ENCODE measurements around the gene GRK3. TPM values are rescaled to one million over a fixed set of nuclear protein-coding genes. Genes with fewer than 3 reads are reported as not detected.
"Not testable (repeated sequence)": the region's sequence is repeated elsewhere in the genome, so short reads cannot be mapped to it uniquely, and the experiment has no call there.

The GRK3 gene
- total and polyA plus RNA-seq, 2 donors (not counting 3 experiments of a cell fraction or from before 2014, with no cell fraction given), result 0.68 to 4.4 TPM

GRCh38 chr22:25558341-25558740 lies 6.1 kb upstream of the GRK3 start:
- Histone ChIP-seq H3K79me2 (ENCODE audit: control insufficient read depth, insufficient read depth, low read length) (no peaks in the 10 kb centered on the region), H3K9me1 (replicated peaks; ENCODE audit: control insufficient read depth, extremely low read depth, insufficient read depth, low read length) (no peaks in the 10 kb centered on the region), H3K4me2 (ENCODE audit: insufficient read depth, low read length) (no peak overlapping the region), H4K20me1 (replicated peaks; ENCODE audit: control insufficient read depth, extremely low read depth, insufficient read depth, low read length) (no peaks in the 10 kb centered on the region), H3K4me3 (replicated peaks in 1 of 3; ENCODE audit: insufficient read depth in 1 of 3, low read depth in 1 of 3, low read length in 3 of 3) (no peak overlapping the region), H2AFZ (ENCODE audit: low read depth, low read length) (no peak overlapping the region), H3K4me1 (ENCODE audit: control insufficient read depth, extremely low read depth, insufficient read depth, low read length) (no peaks in the 10 kb centered on the region), H3K27ac (ENCODE audit: insufficient read depth, low read depth, low read length) (no peak overlapping the region), H3K27me3 (ENCODE audit: control insufficient read depth in 2 of 2, insufficient read depth in 2 of 2, low read length in 2 of 2) (peaks cover 2 to 5% of the 10 kb centered on the region in 2 experiments), H3K9me3 (replicated peaks; ENCODE audit: control insufficient read depth, insufficient read depth, low read length) (no peaks in the 10 kb centered on the region), H3K36me3 (ENCODE audit: control insufficient read depth in 2 of 2, extremely low read depth in 1 of 2, insufficient read depth in 2 of 2, low read length in 2 of 2) (no peaks in the 10 kb centered on the region), H3K9ac (replicated peaks; ENCODE audit: extremely low read depth, insufficient read depth, low read length) (no peak overlapping the region)
- ChIA-PET CTCF (interaction anchor here (1.4 kb wide), 1 partner anchor 14 kb away, joined by 4 read pairs; no protein-coding TSS in a partner anchor), POLR2A (no interaction called here)
- intact Hi-C loops (cut with micrococcal nuclease) (no loop called here), dilution Hi-C loops (cut with MboI; ENCODE audit: extremely low pct_ligation_motif_present, low sequenced_read_pairs) (no loop called here)
- DNase-seq (ENCODE audit: low read depth, low spot score) (no peak), FAIRE-seq (no peak)
- TF ChIP-seq POLR2AphosphoS5 (IDR thresholded peaks at IDR 0.05; ENCODE audit: insufficient read depth, low read depth, low read length) (no peak), EZH2 (IDR thresholded peaks at IDR 0.05; ENCODE audit: borderline replicate concordance, low read depth, low read length, severe bottlenecking) (no peak), FOS (IDR thresholded peaks at IDR 0.05; ENCODE audit: borderline replicate concordance, insufficient read depth, low read length) (no peak), JUN (IDR thresholded peaks at IDR 0.05; ENCODE audit: borderline replicate concordance, insufficient read depth, insufficient read length, low read depth) (no peak), GATA2 (IDR thresholded peaks at IDR 0.05; ENCODE audit: insufficient read depth, insufficient read length, low read depth, low read length) (no peak), MYC (IDR thresholded peaks at IDR 0.05; ENCODE audit: low read depth, low read length) (no peak), POLR2A (IDR thresholded peaks at IDR 0.05; ENCODE audit: low read depth, low read length) (no peak)
- TF ChIP-seq, protein P1, sequence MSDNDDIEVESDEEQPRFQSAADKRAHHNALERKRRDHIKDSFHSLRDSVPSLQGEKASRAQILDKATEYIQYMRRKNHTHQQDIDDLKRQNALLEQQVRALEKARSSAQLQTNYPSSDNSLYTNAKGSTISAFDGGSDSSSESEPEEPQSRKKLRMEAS (IDR thresholded peaks at IDR 0.05; ENCODE audit: insufficient read depth, insufficient read length), result no peak
- TF ChIP-seq, protein P2, sequence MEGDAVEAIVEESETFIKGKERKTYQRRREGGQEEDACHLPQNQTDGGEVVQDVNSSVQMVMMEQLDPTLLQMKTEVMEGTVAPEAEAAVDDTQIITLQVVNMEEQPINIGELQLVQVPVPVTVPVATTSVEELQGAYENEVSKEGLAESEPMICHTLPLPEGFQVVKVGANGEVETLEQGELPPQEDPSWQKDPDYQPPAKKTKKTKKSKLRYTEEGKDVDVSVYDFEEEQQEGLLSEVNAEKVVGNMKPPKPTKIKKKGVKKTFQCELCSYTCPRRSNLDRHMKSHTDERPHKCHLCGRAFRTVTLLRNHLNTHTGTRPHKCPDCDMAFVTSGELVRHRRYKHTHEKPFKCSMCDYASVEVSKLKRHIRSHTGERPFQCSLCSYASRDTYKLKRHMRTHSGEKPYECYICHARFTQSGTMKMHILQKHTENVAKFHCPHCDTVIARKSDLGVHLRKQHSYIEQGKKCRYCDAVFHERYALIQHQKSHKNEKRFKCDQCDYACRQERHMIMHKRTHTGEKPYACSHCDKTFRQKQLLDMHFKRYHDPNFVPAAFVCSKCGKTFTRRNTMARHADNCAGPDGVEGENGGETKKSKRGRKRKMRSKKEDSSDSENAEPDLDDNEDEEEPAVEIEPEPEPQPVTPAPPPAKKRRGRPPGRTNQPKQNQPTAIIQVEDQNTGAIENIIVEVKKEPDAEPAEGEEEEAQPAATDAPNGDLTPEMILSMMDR (IDR thresholded peaks at IDR 0.05; ENCODE audit: extremely low read depth in 1 of 2, insufficient read depth in 1 of 2, low read depth in 1 of 2, low read length in 2 of 2), result no peak
- BruUV-seq (replicated peaks), result no TSS peak

GRCh38 chr22:25559910-25560309 lies 4.6 kb upstream of the GRK3 start:
- H3K27ac ChIP-seq (ENCODE audit: insufficient read depth, low read depth, low read length); POLR2A ChIA-PET; FAIRE-seq; H3K79me2 ChIP-seq (ENCODE audit: control insufficient read depth, insufficient read depth, low read length); H3K4me1 ChIP-seq (ENCODE audit: control insufficient read depth, extremely low read depth, insufficient read depth, low read length); H3K4me2 ChIP-seq (ENCODE audit: insufficient read depth, low read length); BruUV-seq (replicated peaks); H4K20me1 ChIP-seq (replicated peaks; ENCODE audit: control insufficient read depth, extremely low read depth, insufficient read depth, low read length); H3K9me3 ChIP-seq (replicated peaks; ENCODE audit: control insufficient read depth, insufficient read depth, low read length); H3K9ac ChIP-seq (replicated peaks; ENCODE audit: extremely low read depth, insufficient read depth, low read length); H3K36me3 ChIP-seq (ENCODE audit: control insufficient read depth in 2 of 2, extremely low read depth in 1 of 2, insufficient read depth in 2 of 2, low read length in 2 of 2); DNase-seq (ENCODE audit: low read depth, low spot score); CTCF ChIA-PET; dilution Hi-C loops (cut with MboI; ENCODE audit: extremely low pct_ligation_motif_present, low sequenced_read_pairs); H3K9me1 ChIP-seq (replicated peaks; ENCODE audit: control insufficient read depth, extremely low read depth, insufficient read depth, low read length); H2AFZ ChIP-seq (ENCODE audit: low read depth, low read length); H3K4me3 ChIP-seq (replicated peaks in 1 of 3; ENCODE audit: insufficient read depth in 1 of 3, low read depth in 1 of 3, low read length in 3 of 3): not testable (repeated sequence)
- intact Hi-C loops (cut with micrococcal nuclease), result loop anchor here (5.0 kb wide), 1 partner anchor 212 kb away; no protein-coding TSS in a partner anchor
- peaks cover 8 to 16% of the 10 kb centered on the region in 2 experiments for H3K27me3 ChIP-seq (ENCODE audit: control insufficient read depth in 2 of 2, insufficient read depth in 2 of 2, low read length in 2 of 2)

- intact Hi-C loops (cut with micrococcal nuclease), result loop anchor here (5.0 kb wide), 1 partner anchor 211 kb away; no protein-coding TSS in a partner anchor
- POLR2A ChIA-PET; H3K9me3 ChIP-seq (replicated peaks; ENCODE audit: control insufficient read depth, insufficient read depth, low read length); H3K79me2 ChIP-seq (ENCODE audit: control insufficient read depth, insufficient read depth, low read length); H2AFZ ChIP-seq (ENCODE audit: low read depth, low read length); BruUV-seq (replicated peaks); CTCF ChIA-PET; H3K4me2 ChIP-seq (ENCODE audit: insufficient read depth, low read length); H3K9me1 ChIP-seq (replicated peaks; ENCODE audit: control insufficient read depth, extremely low read depth, insufficient read depth, low read length); H3K4me1 ChIP-seq (ENCODE audit: control insufficient read depth, extremely low read depth, insufficient read depth, low read length); H3K27ac ChIP-seq (ENCODE audit: insufficient read depth, low read depth, low read length); H3K9ac ChIP-seq (replicated peaks; ENCODE audit: extremely low read depth, insufficient read depth, low read length); FAIRE-seq; H3K4me3 ChIP-seq (replicated peaks in 1 of 3; ENCODE audit: insufficient read depth in 1 of 3, low read depth in 1 of 3, low read length in 3 of 3); H4K20me1 ChIP-seq (replicated peaks; ENCODE audit: control insufficient read depth, extremely low read depth, insufficient read depth, low read length); dilution Hi-C loops (cut with MboI; ENCODE audit: extremely low pct_ligation_motif_present, low sequenced_read_pairs); DNase-seq (ENCODE audit: low read depth, low spot score); H3K36me3 ChIP-seq (ENCODE audit: control insufficient read depth in 2 of 2, extremely low read depth in 1 of 2, insufficient read depth in 2 of 2, low read length in 2 of 2): not testable (repeated sequence)
- H3K27me3 ChIP-seq (ENCODE audit: control insufficient read depth in 2 of 2, insufficient read depth in 2 of 2, low read length in 2 of 2), result peaks cover 8 to 20% of the 10 kb centered on the region in 2 experiments
These were observed 3.3 kb upstream of the GRK3 start for GRCh38 chr22:25561182-25561581.
